Measurements from ENCODE around the gene CACNB4.

- TF ChIP-seq POLR2A (IDR thresholded peaks at IDR 0.05) (no peak), CTCF (IDR thresholded peaks at IDR 0.05) (no peak), POLR2AphosphoS5 (IDR thresholded peaks at IDR 0.05) (no peak)
Observed at GRCh38 chr2:151959238-151959637, 139.6 kb downstream of the CACNB4 start.

All from breast epithelium (tissue), 3 donors.